NCI-H82 treated with DMSO at 0.1 percent for 48 hours (cell line): ENCODE measurements around the gene TRIM59.
A peak's percentile ranks its signal among the peaks of the same experiment; 100 is the strongest.

Experiments
- DNase-seq: peaks from one replicate; lab custom pipeline; 2025; ENCODE audit not compliant: unreplicated experiment; lab: John Stamatoyannopoulos, UW

Gene TRIM59

GRCh38 chr3:160403796-160404470 is 45.7 kb downstream of the TRIM59 start:
- DNase-seq: no peak

GRCh38 chr3:160403028-160403545 is 46.5 kb downstream of the TRIM59 start:
- no peak for DNase-seq

- no peak for DNase-seq
These were observed 47.2 kb downstream of the TRIM59 start for GRCh38 chr3:160402221-160403027.

- DNase-seq: no peak
These were observed 48.1 kb downstream of the TRIM59 start for GRCh38 chr3:160401291-160402095.

GRCh38 chr3:160400702-160401150 is 48.9 kb downstream of the TRIM59 start:
- DNase-seq: no peak

- no peak for DNase-seq
These were observed 49.4 kb downstream of the TRIM59 start for GRCh38 chr3:160400030-160400701.

GRCh38 chr3:160399125-160400029 is 50.2 kb downstream of the TRIM59 start, which contains the start of the genes IFT80 and SMC4:
Gene IFT80, minus strand, starts transcription at chr3:160399225. Its CDS starts 14,625 bp downstream, at chr3:160384600.
Gene SMC4, plus strand, starts transcription at chr3:160399650. Its CDS starts 1,177 bp downstream, at chr3:160400827.
- peak; percentile 95 for DNase-seq

GRCh38 chr3:160398820-160399124 is 50.8 kb downstream of the TRIM59 start:
- DNase-seq: no peak

- peak; percentile 97 for DNase-seq
These were observed 54.3 kb downstream of the TRIM59 start for GRCh38 chr3:160395297-160395696.

GRCh38 chr3:160394009-160394392 is 55.6 kb downstream of the TRIM59 start:
- no peak for DNase-seq

GRCh38 chr3:160393346-160394008 is 56.1 kb downstream of the TRIM59 start:
- DNase-seq: no peak

GRCh38 chr3:160392798-160393197 is 56.8 kb downstream of the TRIM59 start:
- no peak for DNase-seq

- no peak for DNase-seq
These were observed 58.9 kb downstream of the TRIM59 start for GRCh38 chr3:160390565-160391138.
